Hepatocyte (in vitro differentiated cells): Measurements from ENCODE around the gene PRCD.
"Not testable (repeated sequence)": the region's sequence is repeated elsewhere in the genome, so short reads cannot be mapped to it uniquely, and the experiment has no call there.

ENCODE experiments used
- EZH2 ChIP-seq: fragments of 200-600 bp; sonication (generic); IDR thresholded peaks from 2 replicates; pipeline ENCODE4 v1.6.1; 2016; ENCODE audit warnings: antibody characterized with exemption, mild to moderate bottlenecking, borderline replicate concordance
- EZH2phosphoT487 ChIP-seq: fragments of 200-600 bp; sonication (generic); IDR thresholded peaks from one replicate; pipeline ENCODE4 v1.6.1; 2018; ENCODE audit warnings: antibody characterized with exemption, mild to moderate bottlenecking, low read depth, moderate library complexity; ENCODE audit not compliant: unreplicated experiment, severe bottlenecking
- TF ChIP-seq, protein P1 (sequence below): fragments of 200-600 bp; sonication (generic); IDR thresholded peaks from 2 replicates; pipeline ENCODE4 v1.5.1; 2016; ENCODE audit warnings: antibody characterized with exemption, mild to moderate bottlenecking; ENCODE audit not compliant: poor library complexity

DNA sequence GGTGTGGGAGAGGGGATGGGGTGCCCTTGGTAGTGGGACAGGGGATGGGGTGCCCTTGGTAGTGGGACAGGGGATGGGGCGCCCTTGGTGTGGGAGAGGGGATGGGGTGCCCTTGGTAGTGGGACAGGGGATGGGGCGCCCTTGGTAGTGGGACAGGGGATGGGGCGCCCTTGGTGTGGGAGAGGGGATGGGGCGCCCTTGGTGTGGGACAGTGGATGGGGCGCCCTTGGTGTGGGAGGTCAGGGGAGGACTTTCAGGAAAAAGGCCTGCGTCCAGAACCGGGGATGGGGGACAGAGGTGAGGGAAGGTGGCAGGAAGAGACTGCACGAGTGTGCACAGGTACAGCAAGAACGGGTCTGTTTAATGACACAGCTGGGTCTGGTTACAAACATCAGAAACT, 12.8 kb upstream of the PRCD start:
- TF ChIP-seq, protein P1, sequence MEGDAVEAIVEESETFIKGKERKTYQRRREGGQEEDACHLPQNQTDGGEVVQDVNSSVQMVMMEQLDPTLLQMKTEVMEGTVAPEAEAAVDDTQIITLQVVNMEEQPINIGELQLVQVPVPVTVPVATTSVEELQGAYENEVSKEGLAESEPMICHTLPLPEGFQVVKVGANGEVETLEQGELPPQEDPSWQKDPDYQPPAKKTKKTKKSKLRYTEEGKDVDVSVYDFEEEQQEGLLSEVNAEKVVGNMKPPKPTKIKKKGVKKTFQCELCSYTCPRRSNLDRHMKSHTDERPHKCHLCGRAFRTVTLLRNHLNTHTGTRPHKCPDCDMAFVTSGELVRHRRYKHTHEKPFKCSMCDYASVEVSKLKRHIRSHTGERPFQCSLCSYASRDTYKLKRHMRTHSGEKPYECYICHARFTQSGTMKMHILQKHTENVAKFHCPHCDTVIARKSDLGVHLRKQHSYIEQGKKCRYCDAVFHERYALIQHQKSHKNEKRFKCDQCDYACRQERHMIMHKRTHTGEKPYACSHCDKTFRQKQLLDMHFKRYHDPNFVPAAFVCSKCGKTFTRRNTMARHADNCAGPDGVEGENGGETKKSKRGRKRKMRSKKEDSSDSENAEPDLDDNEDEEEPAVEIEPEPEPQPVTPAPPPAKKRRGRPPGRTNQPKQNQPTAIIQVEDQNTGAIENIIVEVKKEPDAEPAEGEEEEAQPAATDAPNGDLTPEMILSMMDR, result not testable (repeated sequence)
- TF ChIP-seq EZH2phosphoT487, EZH2: not testable (repeated sequence)
